ENCODE data around the gene CAMK1D. TPM values are rescaled to one million over a fixed set of nuclear protein-coding genes. Genes with fewer than 3 reads are reported as not detected.

CAMK1D gene
- polyA plus RNA-seq, 1 experiment, result 8.2 TPM

DNA sequence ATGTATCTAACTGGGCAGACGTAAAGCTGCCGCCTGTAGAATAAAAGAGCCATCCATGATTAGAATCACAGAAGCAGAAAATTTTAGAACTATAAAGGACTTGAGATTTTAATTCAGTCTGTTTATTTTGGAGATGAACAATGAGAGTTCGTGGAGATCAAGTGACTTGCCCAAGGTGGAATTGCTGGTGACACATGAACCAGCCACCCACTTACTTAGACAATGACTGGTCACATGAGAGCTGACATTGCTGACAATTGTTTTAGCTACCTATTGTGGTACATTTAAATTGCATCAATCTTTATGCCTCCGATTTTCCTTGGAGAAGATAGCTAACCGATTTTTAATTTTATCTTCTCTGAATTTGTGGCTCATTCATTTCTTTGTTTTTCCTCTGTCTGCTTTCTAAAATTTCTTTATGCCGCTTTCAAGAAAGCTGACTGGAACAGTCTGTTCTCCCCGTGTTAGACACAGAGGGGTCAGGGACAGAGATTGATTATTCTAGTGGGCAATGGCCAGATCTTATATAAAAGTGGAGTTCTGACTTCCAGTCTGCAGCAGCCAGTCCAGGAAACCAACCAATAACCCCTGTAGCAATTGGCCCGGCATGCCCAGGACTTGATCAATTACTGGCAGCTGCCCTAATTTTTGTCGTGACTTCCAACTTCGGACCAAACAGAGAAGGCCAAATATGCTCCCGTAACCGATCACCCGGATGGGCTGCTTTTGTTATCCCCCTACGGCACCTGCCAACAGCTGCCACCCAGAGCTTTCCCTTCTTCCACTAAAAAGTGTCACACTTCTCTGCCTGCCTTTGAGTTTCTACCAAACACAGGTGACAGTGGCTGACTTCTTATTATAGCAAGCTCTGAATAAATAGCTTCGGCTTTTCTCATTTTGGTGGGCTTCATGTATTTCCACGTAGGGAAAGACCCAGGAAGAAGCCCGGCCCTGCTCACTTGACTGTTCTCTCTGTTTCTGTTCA is 241.6 kb downstream of the CAMK1D start:
- Histone ChIP-seq H3K27ac (ENCODE audit: low read depth, low read length) (no peak overlapping the region), H3K4me3 (ENCODE audit: low read depth, low read length) (no peak overlapping the region), H3K27me3 (ENCODE audit: control insufficient read depth, insufficient read depth, low read length) (peaks cover 3% of the 10 kb centered on the region), H3K9me3 (ENCODE audit: control insufficient read depth, insufficient read depth, low read length) (peaks cover 5% of the 10 kb centered on the region; the same call in 1 of the 2 replicates)
- no peak for DNase-seq (ENCODE audit: low read depth, low spot score)
- TF ChIP-seq, protein P1, sequence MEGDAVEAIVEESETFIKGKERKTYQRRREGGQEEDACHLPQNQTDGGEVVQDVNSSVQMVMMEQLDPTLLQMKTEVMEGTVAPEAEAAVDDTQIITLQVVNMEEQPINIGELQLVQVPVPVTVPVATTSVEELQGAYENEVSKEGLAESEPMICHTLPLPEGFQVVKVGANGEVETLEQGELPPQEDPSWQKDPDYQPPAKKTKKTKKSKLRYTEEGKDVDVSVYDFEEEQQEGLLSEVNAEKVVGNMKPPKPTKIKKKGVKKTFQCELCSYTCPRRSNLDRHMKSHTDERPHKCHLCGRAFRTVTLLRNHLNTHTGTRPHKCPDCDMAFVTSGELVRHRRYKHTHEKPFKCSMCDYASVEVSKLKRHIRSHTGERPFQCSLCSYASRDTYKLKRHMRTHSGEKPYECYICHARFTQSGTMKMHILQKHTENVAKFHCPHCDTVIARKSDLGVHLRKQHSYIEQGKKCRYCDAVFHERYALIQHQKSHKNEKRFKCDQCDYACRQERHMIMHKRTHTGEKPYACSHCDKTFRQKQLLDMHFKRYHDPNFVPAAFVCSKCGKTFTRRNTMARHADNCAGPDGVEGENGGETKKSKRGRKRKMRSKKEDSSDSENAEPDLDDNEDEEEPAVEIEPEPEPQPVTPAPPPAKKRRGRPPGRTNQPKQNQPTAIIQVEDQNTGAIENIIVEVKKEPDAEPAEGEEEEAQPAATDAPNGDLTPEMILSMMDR (IDR thresholded peaks at IDR 0.05; ENCODE audit: low read depth, low read length), result no peak
- CTCF ChIA-PET, result interaction anchor here (0.6 to 1.3 kb wide), 4 partner anchors 66 to 311 kb away, joined by 3 to 4 read pairs (median 3); no protein-coding TSS in a partner anchor
- POLR2A ChIA-PET, result no interaction called here

DNA sequence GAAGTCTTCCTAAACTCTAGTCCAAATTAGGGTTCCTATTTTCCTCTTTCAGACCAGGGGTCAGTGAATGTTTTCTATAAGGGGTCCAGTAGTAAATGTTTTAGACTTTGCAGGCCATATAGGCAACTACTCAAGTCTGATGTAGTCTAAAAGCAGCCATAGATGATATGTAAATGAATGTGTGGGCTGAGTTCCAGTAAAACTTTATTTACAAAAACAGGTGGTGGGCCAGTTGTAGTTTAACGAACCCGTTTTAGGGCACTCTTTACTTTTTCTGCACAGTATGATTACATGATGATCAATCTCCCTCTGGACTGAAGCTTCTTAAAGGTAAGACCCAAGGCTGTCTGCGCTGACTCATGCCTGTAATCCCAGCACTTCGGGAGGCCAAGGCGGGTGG is 243.6 kb downstream of the CAMK1D start:
- Histone ChIP-seq H3K27me3 (ENCODE audit: control insufficient read depth, insufficient read depth, low read length) (peaks cover 3% of the 10 kb centered on the region), H3K9me3 (ENCODE audit: control insufficient read depth, insufficient read depth, low read length) (peaks cover 5% of the 10 kb centered on the region; the same call in 1 of the 2 replicates), H3K4me3 (ENCODE audit: low read depth, low read length) (no peak overlapping the region), H3K27ac (ENCODE audit: low read depth, low read length) (no peak overlapping the region)
- TF ChIP-seq, protein P1 (IDR thresholded peaks at IDR 0.05; ENCODE audit: low read depth, low read length), result no peak
- CTCF ChIA-PET, result no interaction called here
- no peak for DNase-seq (ENCODE audit: low read depth, low spot score)
- POLR2A ChIA-PET, result no interaction called here

DNA sequence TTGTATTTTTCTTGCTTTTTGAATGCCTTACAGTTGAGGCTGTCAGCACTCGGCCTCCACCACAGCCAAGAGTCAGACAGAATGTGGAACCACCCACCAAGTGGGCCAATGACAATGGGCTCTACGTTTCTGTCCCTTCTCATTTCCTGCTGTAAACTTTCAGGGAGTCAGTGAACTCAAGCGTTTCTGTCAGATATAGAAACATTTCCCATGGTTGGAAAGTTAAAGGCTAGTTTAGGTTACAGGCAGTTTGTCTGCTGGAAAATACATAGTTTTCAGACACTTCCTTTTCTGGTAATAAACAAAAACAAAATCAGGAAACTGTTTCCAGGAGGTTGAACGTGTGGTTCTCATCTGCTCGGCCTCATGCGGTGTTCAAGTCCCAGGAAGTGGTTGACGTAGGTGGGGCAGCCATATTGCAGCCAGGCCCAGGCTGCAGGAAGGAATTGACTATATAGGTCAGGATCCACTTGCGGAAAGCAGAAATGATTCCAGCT is 245.1 kb downstream of the CAMK1D start:
- Histone ChIP-seq H3K27me3 (ENCODE audit: control insufficient read depth, insufficient read depth, low read length) (peaks cover 3% of the 10 kb centered on the region), H3K4me3 (ENCODE audit: low read depth, low read length) (no peak overlapping the region), H3K9me3 (ENCODE audit: control insufficient read depth, insufficient read depth, low read length) (peaks cover 5% of the 10 kb centered on the region; the same call in 1 of the 2 replicates), H3K27ac (ENCODE audit: low read depth, low read length) (no peak overlapping the region)
- no peak for DNase-seq (ENCODE audit: low read depth, low spot score)
- TF ChIP-seq, protein P1 (IDR thresholded peaks at IDR 0.05; ENCODE audit: low read depth, low read length), result no peak
- ChIA-PET CTCF (no interaction called here), POLR2A (no interaction called here)

DNA sequence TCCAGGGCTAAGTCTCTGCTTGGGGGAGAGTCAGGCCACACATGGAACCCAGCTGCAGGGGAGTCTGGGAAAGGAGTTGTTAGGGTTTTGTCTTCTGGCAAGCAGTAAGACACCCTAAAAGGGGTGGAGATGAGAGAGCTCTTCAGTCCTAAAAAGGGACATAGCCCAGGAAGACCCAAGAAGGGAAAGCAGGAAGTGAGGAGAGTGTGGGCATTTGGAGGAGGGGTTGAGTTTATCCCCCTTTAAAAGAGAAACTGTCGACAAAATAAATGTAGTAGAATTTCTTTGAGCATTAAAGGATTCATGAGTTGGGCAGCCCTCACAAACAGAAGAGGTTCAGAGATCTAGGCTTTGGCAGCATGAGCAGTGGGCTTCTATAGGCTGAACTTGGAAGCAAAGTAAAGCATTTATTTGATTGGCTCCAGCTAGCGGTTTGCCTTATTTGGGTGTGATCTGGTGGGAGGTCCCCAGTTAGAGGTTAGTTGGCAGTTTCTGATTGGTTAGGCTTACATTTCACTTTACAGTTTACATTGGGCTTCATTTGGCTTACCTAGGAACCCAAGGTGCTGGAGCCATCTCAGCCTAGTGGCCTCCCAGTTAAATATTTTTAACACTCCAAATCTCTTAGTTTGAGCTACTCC is 246.7 kb downstream of the CAMK1D start:
- no peak for DNase-seq (ENCODE audit: low read depth, low spot score)
- Histone ChIP-seq H3K4me3 (ENCODE audit: low read depth, low read length) (no peak overlapping the region), H3K27me3 (ENCODE audit: control insufficient read depth, insufficient read depth, low read length) (peaks cover 3% of the 10 kb centered on the region), H3K27ac (ENCODE audit: low read depth, low read length) (no peak overlapping the region), H3K9me3 (ENCODE audit: control insufficient read depth, insufficient read depth, low read length) (peaks cover 10% of the 10 kb centered on the region; the same call in 1 of the 2 replicates)
- ChIA-PET CTCF (interaction anchor here (1.1 kb wide), 1 partner anchor 56 kb away, joined by 3 read pairs; no protein-coding TSS in a partner anchor), POLR2A (no interaction called here)
- TF ChIP-seq, protein P1 (IDR thresholded peaks at IDR 0.05; ENCODE audit: low read depth, low read length), result no peak

Measured in AG04450 (cell line).